ENCODE results near the gene CD58.

CD58 gene

GRCh38 chr1:116465477-116465844 is 105.4 kb downstream of the CD58 start:
- no peaks in the 10 kb centered on the region for H3K9me3 Mint-ChIP-seq
- no peak overlapping the region for H3K27ac Mint-ChIP-seq
- no peak for DNase-seq
- no peak for TF ChIP-seq CTCF (IDR thresholded peaks at IDR 0.05)
- H3K4me1 Mint-ChIP-seq, result peaks cover 19% of the 10 kb centered on the region
- H3K27me3 Mint-ChIP-seq (ENCODE audit: low read depth, poor library complexity), result peaks cover 7% of the 10 kb centered on the region
- H3K36me3 Mint-ChIP-seq (ENCODE audit: low read depth), result no peaks in the 10 kb centered on the region
- H3K4me3 Mint-ChIP-seq, result no peak overlapping the region
